ENCODE data around the gene PAQR9.
"Not testable (repeated sequence)": the region's sequence is repeated elsewhere in the genome, so short reads cannot be mapped to it uniquely, and the experiment has no call there.

Gene PAQR9

GRCh38 chr3:142963516-142964448, at the start of gene PAQR9:
Gene PAQR9, minus strand, starts transcription at chr3:142963674. Its CDS starts 338 bp downstream, at chr3:142963336.
- DNase-seq: no peak

GRCh38 chr3:143011705-143012104, 48.2 kb upstream of the PAQR9 start:
- no peak for DNase-seq

DNA sequence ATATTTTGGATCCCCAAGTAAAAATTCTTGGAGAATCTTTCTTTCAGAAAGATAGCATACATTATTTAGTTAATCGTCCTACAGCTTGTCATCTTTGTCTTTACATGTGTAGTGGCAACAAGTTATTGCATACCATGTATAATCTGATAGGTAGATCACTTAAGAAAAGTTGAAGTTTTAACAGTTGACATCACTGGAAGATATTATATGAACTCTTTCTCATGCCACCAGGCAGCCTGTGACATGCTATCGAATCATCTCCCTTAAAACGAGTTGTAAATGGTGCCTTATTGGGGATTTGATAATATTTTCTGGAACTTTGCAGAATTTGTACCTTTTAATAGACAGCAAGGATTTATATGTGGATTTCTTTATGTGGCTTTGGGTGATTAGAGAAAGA, 46.5 kb upstream of the PAQR9 start:
- DNase-seq: no peak

- no peak for DNase-seq
Measured at GRCh38 chr3:143004823-143005222, 41.3 kb upstream of the PAQR9 start.

DNA sequence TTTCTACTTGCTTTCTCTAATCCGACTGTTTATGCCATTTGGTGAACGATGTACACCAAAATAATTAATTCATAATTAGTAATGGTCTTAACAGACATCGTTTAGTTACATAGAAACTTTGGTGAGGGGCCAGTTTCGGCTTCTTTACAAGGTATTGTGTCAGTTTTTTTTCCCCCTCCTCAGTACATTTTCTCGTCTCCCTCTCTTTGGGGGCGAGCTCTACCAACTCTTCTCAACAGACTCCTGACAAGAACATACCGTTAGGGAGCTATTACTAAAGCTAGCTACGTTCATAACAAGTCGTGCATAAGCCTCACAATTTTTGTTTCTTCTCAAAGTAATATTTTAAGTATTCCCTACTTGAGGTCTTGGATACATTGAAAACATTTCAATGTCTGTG, 39.3 kb upstream of the PAQR9 start:
- DNase-seq: no peak

GRCh38 chr3:143002083-143002712, 38.7 kb upstream of the PAQR9 start:
- DNase-seq: no peak

GRCh38 chr3:143001369-143002082, 38.1 kb upstream of the PAQR9 start, which contains the start of gene U2SURP:
Gene U2SURP, plus strand, starts transcription at chr3:143001570. Its CDS starts 59 bp downstream, at chr3:143001629.
- peak; percentile 92 for DNase-seq

GRCh38 chr3:143001034-143001368, 37.5 kb upstream of the PAQR9 start:
- DNase-seq: peak; percentile 72

GRCh38 chr3:143000528-143000927, 37.1 kb upstream of the PAQR9 start:
- no peak for DNase-seq

DNA sequence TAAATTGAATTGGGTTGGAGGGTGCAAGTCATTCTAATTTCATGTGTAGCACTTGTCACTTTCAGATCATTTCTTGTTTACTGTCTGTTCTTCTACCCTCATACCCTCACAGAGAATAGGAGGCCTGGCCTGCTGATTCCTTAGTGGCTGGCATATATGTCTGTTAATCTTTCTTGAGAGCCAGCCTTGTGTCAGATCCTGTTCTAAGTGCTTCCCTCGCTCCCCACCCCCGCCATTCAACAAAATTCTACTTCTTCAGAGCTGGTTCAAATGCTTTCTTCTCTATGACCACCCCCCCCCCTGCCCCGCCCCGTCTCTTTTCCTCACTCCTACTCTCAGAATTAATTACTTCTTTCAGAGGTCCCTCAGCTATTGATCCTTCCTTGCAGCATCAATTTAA, 36.4 kb upstream of the PAQR9 start:
- no peak for DNase-seq

DNA sequence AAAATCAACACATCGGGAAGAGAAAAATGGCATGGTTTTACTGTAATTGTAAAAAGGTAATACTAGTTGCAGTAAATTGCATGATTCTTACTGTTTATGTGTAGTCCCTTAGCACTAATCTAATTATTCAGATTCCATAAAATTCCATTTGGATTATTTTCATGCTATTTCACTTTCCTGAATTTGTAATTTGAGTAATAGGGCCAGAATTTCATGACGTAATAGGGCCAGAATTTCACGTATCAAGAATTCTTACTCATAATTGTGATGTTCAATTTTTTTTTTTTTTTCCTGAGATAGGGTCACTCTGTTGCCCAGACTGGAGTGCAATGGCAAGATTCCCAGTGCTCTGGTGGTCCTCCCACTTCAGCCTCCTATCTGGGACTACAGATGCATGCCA, 35.0 kb upstream of the PAQR9 start:
- no peak for DNase-seq

DNA sequence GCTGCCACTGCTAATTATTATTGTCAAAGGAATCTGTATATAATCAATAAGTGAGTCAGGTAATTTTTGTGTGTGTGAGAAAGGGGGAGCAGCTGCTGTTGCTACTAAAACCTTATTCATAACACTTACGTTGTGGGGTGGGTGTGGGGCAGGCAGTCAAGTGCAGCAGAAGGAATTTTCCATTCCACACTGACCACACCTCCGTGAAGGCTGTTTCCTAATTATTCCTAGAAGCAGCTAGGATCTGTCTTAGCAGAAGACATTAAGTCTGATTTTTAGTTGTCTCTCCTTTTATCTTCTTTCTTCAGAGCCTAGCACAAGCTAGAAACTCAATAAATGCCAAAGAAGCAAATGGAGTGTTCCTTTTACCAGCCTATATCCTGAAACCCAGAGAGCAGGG, 33.9 kb upstream of the PAQR9 start:
- DNase-seq: no peak

- peak; percentile 69 for DNase-seq
Measured at GRCh38 chr3:142993958-142994442, 30.5 kb upstream of the PAQR9 start.

DNA sequence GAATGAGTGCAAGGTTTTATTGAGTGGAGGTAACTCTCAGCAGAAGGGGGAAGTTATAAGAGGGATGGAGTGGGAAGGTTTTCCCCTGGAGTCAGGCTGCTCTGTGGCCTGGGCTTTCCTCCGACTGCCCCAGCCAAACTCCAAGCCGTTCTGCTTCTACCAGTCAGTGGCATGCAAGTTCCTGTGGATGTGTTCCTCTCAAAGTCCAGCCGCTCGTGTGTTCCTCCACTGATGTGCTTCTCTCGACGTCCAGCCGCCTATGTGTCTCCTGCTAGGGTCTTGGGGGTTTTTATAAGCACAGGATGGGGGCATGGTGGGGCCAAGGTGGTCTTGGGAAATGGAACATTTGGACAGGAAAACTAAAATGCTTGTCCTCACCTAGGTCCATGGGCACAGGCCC, 28.8 kb upstream of the PAQR9 start:
- DNase-seq: no peak

GRCh38 chr3:142990721-142991120, 27.2 kb upstream of the PAQR9 start:
- DNase-seq: no peak

DNA sequence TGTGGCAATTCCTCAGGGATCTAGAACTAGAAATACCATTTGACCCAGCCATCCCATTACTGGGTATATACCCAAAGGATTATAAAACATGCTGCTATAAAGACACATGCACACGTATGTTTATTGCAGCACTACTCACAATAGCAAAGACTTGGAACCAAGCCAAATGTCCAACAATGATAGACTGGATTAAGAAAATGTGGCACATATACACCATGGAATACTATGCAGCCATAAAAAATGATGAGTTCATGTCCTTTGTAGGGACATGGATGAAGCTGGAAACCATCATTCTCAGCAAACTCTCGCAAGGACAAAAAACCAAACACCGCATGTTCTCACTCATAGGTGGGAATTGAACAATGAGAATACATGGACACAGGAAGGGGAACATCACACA, 25.4 kb upstream of the PAQR9 start:
- not testable (repeated sequence) for DNase-seq

- DNase-seq: not testable (repeated sequence)
Measured at GRCh38 chr3:142988221-142988620, 24.7 kb upstream of the PAQR9 start.

- DNase-seq: no peak
Measured at GRCh38 chr3:142987707-142988106, 24.2 kb upstream of the PAQR9 start.

- no peak for DNase-seq
Measured at GRCh38 chr3:142987080-142987700, 23.7 kb upstream of the PAQR9 start.

DNA sequence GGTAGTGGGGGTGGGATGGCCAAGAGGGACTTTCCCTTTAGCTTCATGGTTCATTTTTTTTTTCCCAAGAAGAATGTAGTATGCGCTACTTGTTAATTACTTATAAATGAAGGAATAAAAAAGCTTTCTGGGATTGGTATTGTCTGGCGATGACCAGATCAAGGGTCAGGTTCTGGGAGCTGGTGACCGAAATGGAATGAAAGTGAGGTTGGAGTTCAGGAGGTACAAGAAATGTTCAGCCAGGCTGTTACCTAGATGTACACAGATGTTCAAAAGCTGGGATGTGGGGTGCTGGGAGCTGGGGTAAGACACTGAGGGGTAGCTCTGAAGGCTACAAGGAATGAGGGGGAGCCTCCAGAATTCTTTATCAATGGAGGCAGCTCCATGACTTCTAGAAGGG, 20.8 kb upstream of the PAQR9 start:
- DNase-seq: no peak

DNA sequence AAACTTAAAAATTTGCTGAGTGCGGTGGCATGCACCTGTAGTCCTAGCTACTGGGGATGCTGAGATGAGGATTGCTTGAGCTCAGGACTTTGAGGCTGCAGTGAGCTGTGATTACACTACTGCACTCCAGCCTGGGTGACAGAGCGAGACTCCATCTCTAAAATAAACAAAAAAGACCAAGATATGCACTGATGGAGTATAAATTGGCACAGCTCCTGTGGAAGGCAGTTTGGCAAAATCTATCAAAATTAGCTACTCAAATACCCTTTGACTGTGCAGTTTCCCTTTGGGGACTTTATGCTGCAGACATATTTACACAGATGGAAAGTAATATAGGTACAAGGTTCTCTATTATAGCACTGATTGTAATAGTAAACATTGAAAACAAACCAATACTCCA, 19.8 kb upstream of the PAQR9 start:
- DNase-seq: no peak

GRCh38 chr3:142982038-142982773, 18.7 kb upstream of the PAQR9 start:
- no peak for DNase-seq

Measured in stimulated activated CD8-positive, alpha-beta memory T cell treated with anti-CD3 and anti-CD28 coated beads, Interleukin-4, amount 100 ng/mL, for 48 hours (primary cell).